Measurements from ENCODE around the gene MOB1B.
"Not testable (repeated sequence)": the region's sequence is repeated elsewhere in the genome, so short reads cannot be mapped to it uniquely, and the experiment has no call there.

The MOB1B gene

DNA sequence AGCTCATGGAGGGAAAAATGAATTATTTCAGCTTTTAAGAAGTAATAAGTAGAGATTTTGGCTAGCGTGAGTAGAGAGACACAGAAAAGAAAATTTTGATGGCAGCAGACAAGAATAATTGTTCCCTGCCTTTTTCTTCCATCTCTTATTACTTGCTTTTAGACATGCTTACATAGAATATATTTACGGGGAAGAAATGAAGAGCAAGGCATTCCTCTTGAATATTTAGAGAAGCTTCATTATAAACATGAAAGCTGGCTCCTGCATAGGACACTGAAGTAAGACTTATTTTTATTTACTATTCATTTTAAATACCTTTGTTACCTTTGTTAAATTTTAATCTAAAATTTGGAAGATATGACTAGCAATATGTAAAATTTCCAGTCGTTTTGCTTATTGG lies 123.5 kb downstream of the MOB1B start:
- no peak overlapping the region for H3K4me3 ChIP-seq (ENCODE audit: low read depth, low read length)
- TF ChIP-seq, protein P1, sequence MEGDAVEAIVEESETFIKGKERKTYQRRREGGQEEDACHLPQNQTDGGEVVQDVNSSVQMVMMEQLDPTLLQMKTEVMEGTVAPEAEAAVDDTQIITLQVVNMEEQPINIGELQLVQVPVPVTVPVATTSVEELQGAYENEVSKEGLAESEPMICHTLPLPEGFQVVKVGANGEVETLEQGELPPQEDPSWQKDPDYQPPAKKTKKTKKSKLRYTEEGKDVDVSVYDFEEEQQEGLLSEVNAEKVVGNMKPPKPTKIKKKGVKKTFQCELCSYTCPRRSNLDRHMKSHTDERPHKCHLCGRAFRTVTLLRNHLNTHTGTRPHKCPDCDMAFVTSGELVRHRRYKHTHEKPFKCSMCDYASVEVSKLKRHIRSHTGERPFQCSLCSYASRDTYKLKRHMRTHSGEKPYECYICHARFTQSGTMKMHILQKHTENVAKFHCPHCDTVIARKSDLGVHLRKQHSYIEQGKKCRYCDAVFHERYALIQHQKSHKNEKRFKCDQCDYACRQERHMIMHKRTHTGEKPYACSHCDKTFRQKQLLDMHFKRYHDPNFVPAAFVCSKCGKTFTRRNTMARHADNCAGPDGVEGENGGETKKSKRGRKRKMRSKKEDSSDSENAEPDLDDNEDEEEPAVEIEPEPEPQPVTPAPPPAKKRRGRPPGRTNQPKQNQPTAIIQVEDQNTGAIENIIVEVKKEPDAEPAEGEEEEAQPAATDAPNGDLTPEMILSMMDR (conservative IDR thresholded peaks at IDR 0.05; ENCODE audit: low read depth, low read length), result no peak
- peak; percentile 4 for DNase-seq (ENCODE audit: low read depth)

DNA sequence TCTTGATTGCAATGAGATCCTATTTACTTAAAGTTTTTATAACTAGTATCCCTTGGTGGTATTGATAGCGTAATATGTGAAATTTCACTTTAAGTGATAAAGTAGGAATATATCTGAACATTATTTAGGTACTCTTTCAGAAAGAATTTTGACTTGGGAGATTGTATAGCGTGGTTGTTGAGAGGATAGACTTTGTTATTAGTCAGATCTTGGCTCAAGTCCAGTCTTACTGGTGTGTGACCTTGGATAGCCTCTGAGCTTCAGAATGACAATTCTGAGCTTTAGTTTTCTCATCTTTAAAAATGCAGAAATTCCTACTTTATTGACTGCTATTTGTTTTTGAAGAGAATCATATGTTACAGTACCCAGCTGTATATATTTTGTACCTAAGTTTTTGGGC lies 123.9 kb downstream of the MOB1B start:
- peak; percentile 83 for DNase-seq (ENCODE audit: low read depth)
- no peak overlapping the region for H3K4me3 ChIP-seq (ENCODE audit: low read depth, low read length)
- TF ChIP-seq, protein P1 (conservative IDR thresholded peaks at IDR 0.05; ENCODE audit: low read depth, low read length), result no peak

DNA sequence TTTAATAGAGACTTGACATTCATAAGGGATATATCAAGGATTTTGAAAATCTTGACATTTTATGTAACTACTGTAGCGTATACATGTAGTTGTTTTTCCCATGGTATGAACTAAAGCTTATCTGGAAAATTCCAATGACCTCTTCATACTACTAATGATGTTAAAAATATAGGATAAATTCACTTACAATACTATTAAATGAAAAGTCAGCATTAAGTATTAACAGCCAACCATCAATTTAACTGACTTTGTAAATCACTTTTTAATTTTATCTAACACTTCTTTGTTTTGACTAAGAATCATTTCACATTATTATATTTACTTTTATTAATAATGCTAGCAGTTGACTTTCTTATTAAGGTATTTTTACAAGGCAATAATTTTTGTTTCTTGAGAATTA lies 125.4 kb downstream of the MOB1B start:
- DNase-seq (ENCODE audit: low read depth), result no peak
- H3K4me3 ChIP-seq (ENCODE audit: low read depth, low read length), result no peak overlapping the region
- TF ChIP-seq, protein P1 (conservative IDR thresholded peaks at IDR 0.05; ENCODE audit: low read depth, low read length), result no peak

DNA sequence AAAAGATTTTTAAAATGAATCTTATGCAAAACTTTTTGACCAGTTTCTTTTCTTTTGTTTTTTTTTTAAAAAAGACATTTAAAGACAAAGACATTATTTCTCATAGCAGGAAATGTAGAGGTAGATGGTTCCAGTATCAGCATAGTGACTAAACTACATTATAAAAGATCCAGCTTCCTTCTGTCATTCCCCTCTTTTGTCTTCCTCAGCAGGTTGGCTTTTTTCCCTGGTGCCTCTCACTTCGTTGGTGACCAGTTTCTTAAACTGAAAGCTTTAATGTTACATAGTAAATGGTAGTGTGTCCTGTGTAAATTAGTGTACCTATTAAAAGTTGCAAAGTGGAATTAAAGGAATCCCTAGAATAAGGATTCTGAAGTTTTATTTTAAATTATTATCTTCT lies 127.3 kb downstream of the MOB1B start:
- TF ChIP-seq, protein P1 (conservative IDR thresholded peaks at IDR 0.05; ENCODE audit: low read depth, low read length), result no peak
- DNase-seq (ENCODE audit: low read depth), result no peak
- no peak overlapping the region for H3K4me3 ChIP-seq (ENCODE audit: low read depth, low read length)

DNA sequence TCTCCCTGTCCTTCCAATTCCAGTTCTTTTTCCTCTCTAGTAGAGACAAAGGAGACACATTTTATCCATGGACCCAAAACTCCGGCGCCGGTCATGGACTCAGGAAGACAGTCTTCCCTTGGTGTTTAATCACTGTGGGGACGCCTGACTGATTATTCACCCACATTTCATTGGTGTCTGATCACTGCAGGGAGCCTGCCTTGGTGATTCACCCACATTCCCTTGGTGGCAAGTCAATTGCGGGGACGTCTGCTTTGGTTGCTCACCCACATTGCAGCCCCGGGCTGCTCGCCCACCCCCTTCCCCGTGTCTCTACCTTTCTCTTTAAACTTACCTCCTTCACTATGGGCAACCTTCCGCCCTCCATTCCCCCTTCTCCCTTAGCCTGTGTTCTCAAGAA lies 129.9 kb downstream of the MOB1B start:
- peak; percentile 52 for DNase-seq (ENCODE audit: low read depth)
- H3K4me3 ChIP-seq (ENCODE audit: low read depth, low read length), result not testable (repeated sequence)
